22Rv1 (cell line): ENCODE measurements around the gene LSM7.

ENCODE experiments used
- CTCF ChIP-seq: fragments of 450-650 bp; IDR thresholded peaks from 2 replicates; pipeline ENCODE4 v1.5.1; 2017; ENCODE audit warnings: mild to moderate bottlenecking
- ZFX ChIP-seq: fragments of 450-650 bp; IDR thresholded peaks from 2 replicates; pipeline ENCODE4 v1.6.1; 2017; ENCODE audit warnings: antibody characterized with exemption, borderline replicate concordance

GRCh38 chr19:2338751-2339643, 10.6 kb upstream of the LSM7 start:
- TF ChIP-seq CTCF (no peak), ZFX (no peak)
